Endodermal cell (in vitro differentiated cells): ENCODE measurements around the gene OPHN1. TPM values are rescaled to one million over a fixed set of nuclear protein-coding genes. Genes with fewer than 3 reads are reported as not detected.

ENCODE experiments used
- DNase-seq: peaks from one replicate; pipeline ENCODE4 v3.0.0-alpha.2; 2017
- H3K27ac ChIP-seq: 2 replicates; pipeline ENCODE4 v1.5.1; 2013; ENCODE audit warnings: mild to moderate bottlenecking, low read depth, low read length, moderate library complexity
- H3K27me3 ChIP-seq: 2 replicates; pipeline ENCODE4 v1.6.1; 2013; ENCODE audit warnings: mild to moderate bottlenecking, low read length, moderate library complexity; ENCODE audit not compliant: insufficient read depth, control insufficient read depth, poor library complexity, severe bottlenecking
- H3K36me3 ChIP-seq: 2 replicates; pipeline ENCODE4 v1.7.0; 2013; ENCODE audit warnings: mild to moderate bottlenecking, low read length, moderate library complexity; ENCODE audit not compliant: control insufficient read depth, insufficient read depth
- H3K4me1 ChIP-seq: one replicate; pipeline ENCODE4 v1.7.0; 2013; ENCODE audit warnings: low read length; ENCODE audit not compliant: control insufficient read depth, insufficient read depth
- H3K4me3 ChIP-seq: 2 replicates; pipeline ENCODE4 v1.5.1; 2013; ENCODE audit warnings: mild to moderate bottlenecking, low read length, moderate library complexity
- H3K9ac ChIP-seq: 2 replicates; pipeline ENCODE4 v1.6.1; 2013; ENCODE audit warnings: mild to moderate bottlenecking, low read length, moderate library complexity; ENCODE audit not compliant: poor library complexity, severe bottlenecking; ENCODE audit errors: extremely low read depth
- H3K9me3 ChIP-seq: 2 replicates; pipeline ENCODE4 v1.6.1; 2013; ENCODE audit warnings: mild to moderate bottlenecking, low read length, moderate library complexity; ENCODE audit not compliant: control insufficient read depth
- H3K27ac Mint-ChIP-seq: 2 replicates; pipeline ENCODE4 v1.8.0; 2020; ENCODE audit warnings: mixed read lengths
- H3K27me3 Mint-ChIP-seq: 2 replicates; pipeline ENCODE4 v1.8.0; 2021; ENCODE audit warnings: mild to moderate bottlenecking, mixed read lengths; ENCODE audit not compliant: insufficient read depth
- H3K36me3 Mint-ChIP-seq: 2 replicates; pipeline ENCODE4 v1.8.0; 2020; ENCODE audit warnings: low read depth, mixed read lengths
- H3K4me1 Mint-ChIP-seq: 2 replicates; pipeline ENCODE4 v1.8.0; 2020; ENCODE audit warnings: mixed read lengths
- H3K4me3 Mint-ChIP-seq: 2 replicates; pipeline ENCODE4 v1.8.0; 2020; ENCODE audit warnings: mild to moderate bottlenecking, moderate library complexity, mixed read lengths
- H3K9me3 Mint-ChIP-seq: 2 replicates; pipeline ENCODE4 v1.8.0; 2020; ENCODE audit warnings: mild to moderate bottlenecking, mixed read lengths
- CTCF ChIP-seq: fragments of 200-600 bp; sonication (generic); conservative IDR thresholded peaks from 2 replicates; pipeline ENCODE4 v1.5.0; 2021; ENCODE audit warnings: antibody characterized with exemption, mild to moderate bottlenecking
- WGBS, 2 experiments: methylation state at CpG; one replicate each; pipeline versions ENCODE4 v1.1.5 to v1.1.7; 2013; ENCODE audit warnings: missing lambda C conversion rate in 2 of 2, mixed read lengths in 1 of 2; ENCODE audit not compliant: insufficient coverage in 1 of 2, insufficient read length in 1 of 2; 5-methylcytosine and 5-hydroxymethylcytosine counted together
- total RNA-seq, 2 donors: library from RNA; stranded (reverse); fragmentation: NEBNext Ultra II Directional in 1 of 2; extraction: Animal tissue kit (Norgen Biotek cat#: 25700) in 1 of 2; gene quantifications; 2 replicates in 1 of 2; 3 replicates in 1 of 2; pipeline ENCODE4 v1.2.1, GENCODE V29; 2021

OPHN1 gene
- total RNA-seq, 2 donors from 2014 or later: 2.9 to 5.0 TPM

GRCh38 chrX:68462197-68462596, 28.9 kb upstream of the OPHN1 start:
- Mint-ChIP-seq H3K4me1 (no peaks in the 10 kb centered on the region), H3K27me3 (no peaks in the 10 kb centered on the region), H3K36me3 (no peaks in the 10 kb centered on the region), H3K27ac (no peak overlapping the region), H3K4me3 (no peak overlapping the region), H3K9me3 (peaks cover 25% of the 10 kb centered on the region)
- H3K27me3 ChIP-seq: no peaks in the 10 kb centered on the region
- no peak for DNase-seq
- no peak overlapping the region for H3K4me3 ChIP-seq
- H3K9me3 ChIP-seq: no peaks in the 10 kb centered on the region
- 86 to 94% methylated on average over 5 to 8 of the region's 8 CpGs for WGBS, 2 experiments
- H3K9ac ChIP-seq: no peak overlapping the region
- H3K4me1 ChIP-seq: no peaks in the 10 kb centered on the region
- H3K27ac ChIP-seq: no peak overlapping the region
- H3K36me3 ChIP-seq: no peaks in the 10 kb centered on the region
- TF ChIP-seq CTCF: no peak

GRCh38 chrX:68461576-68461975, 28.3 kb upstream of the OPHN1 start:
- Mint-ChIP-seq H3K27ac (no peak overlapping the region), H3K27me3 (no peaks in the 10 kb centered on the region), H3K36me3 (no peaks in the 10 kb centered on the region)

GRCh38 chrX:68461093-68461492, 27.8 kb upstream of the OPHN1 start:
- Mint-ChIP-seq H3K4me1 (no peaks in the 10 kb centered on the region), H3K4me3 (no peak overlapping the region), H3K27me3 (no peaks in the 10 kb centered on the region), H3K27ac (no peak overlapping the region), H3K36me3 (no peaks in the 10 kb centered on the region), H3K9me3 (peaks cover 20% of the 10 kb centered on the region)
- no peaks in the 10 kb centered on the region for H3K4me1 ChIP-seq
- 82 to 100% methylated on average over 1 to 6 of the region's 6 CpGs for WGBS, 2 experiments
- H3K36me3 ChIP-seq: no peaks in the 10 kb centered on the region
- no peak for DNase-seq
- no peak overlapping the region for H3K27ac ChIP-seq
- no peak overlapping the region for H3K9ac ChIP-seq
- no peak for TF ChIP-seq CTCF
- H3K27me3 ChIP-seq: no peaks in the 10 kb centered on the region
- H3K4me3 ChIP-seq: no peak overlapping the region
- no peaks in the 10 kb centered on the region for H3K9me3 ChIP-seq

More at GRCh38 chrX:68461576-68461975, 28.3 kb upstream of the OPHN1 start:
- Mint-ChIP-seq H3K4me1 (no peaks in the 10 kb centered on the region), H3K9me3 (peaks cover 23% of the 10 kb centered on the region), H3K4me3 (no peak overlapping the region)
- no peak for DNase-seq
- Histone ChIP-seq H3K27me3 (no peaks in the 10 kb centered on the region), H3K9me3 (no peaks in the 10 kb centered on the region), H3K36me3 (no peaks in the 10 kb centered on the region), H3K9ac (no peak overlapping the region), H3K4me1 (no peaks in the 10 kb centered on the region), H3K27ac (no peak overlapping the region), H3K4me3 (no peak overlapping the region)
- no peak for TF ChIP-seq CTCF
